HepG2 (cell line): ENCODE data around the gene ARHGEF40. TPM values are rescaled to one million over a fixed set of nuclear protein-coding genes. Genes with fewer than 3 reads are reported as not detected.

Source experiments
- ATAC-seq: fragments of 200-7000 bp; cut with Tn5 transposase; 3 replicates; pipeline ENCODE4 v1.9.1; 2020; ENCODE audit warnings: mild to moderate bottlenecking, moderate library complexity
- BruUV-seq: library from RNA; stranded (reverse); fragments of 400-500 nt; replicated peaks from 2 replicates; lab custom pipeline; 2021; lab: Mats Ljungman, UMichigan
- CTCF ChIA-PET: fragments of 300-600 bp; formaldehyde crosslinking; extraction: SDS; loops from one replicate; lab custom pipeline; 2021; ENCODE audit warnings: low total read pairs, inconsistent platforms, low intra/inter-chr PET ratio; lab: Yijun Ruan, JAX
- POLR2A ChIA-PET: fragments of 350-600 bp; sonication (Branson Sonifier 250); formaldehyde crosslinking; loops from one replicate; lab custom pipeline; 2020; ENCODE audit warnings: antibody characterized with exemption, inconsistent platforms; lab: Yijun Ruan, JAX
- DNase-seq: peaks from one replicate; pipeline ENCODE4 v3.0.0-alpha.2; 2015; ENCODE audit warnings: low spot score
- FAIRE-seq: peaks from 3 replicates; lab custom pipeline; 2011; peaks lifted over from hg19 to GRCh38; lab: Jason Lieb, UNC
- H2AFZ ChIP-seq: one replicate; pipeline ENCODE4 v1.6.1; 2011; ENCODE audit warnings: low read length, inconsistent platforms
- H3K27ac ChIP-seq: fragments of 300-600 bp; 3 replicates; pipeline ENCODE4 v1.8.0; 2011; ENCODE audit warnings: mixed run types, mild to moderate bottlenecking, mixed read lengths, low read length, inconsistent platforms; ENCODE audit not compliant: insufficient read depth; ENCODE audit errors: extremely low read length
- H3K27me3 ChIP-seq, 2 experiments: fragments of 200-600 bp in 1 of 2; 2 replicates in 1 of 2; 3 replicates in 1 of 2; pipeline versions ENCODE4 v1.6.0 to v1.8.0; 2011; ENCODE audit warnings: low read length in 2 of 2, mild to moderate bottlenecking in 2 of 2, moderate library complexity in 2 of 2, inconsistent platforms in 1 of 2; ENCODE audit not compliant: insufficient read depth in 2 of 2, control insufficient read depth in 1 of 2
- H3K36me3 ChIP-seq, 2 experiments: fragments of 200-600 bp in 1 of 2; replicated peaks in 1 of 2; 2 replicates in 1 of 2; 3 replicates in 1 of 2; pipeline versions ENCODE4 v1.5.1 to v1.8.0; 2011; ENCODE audit warnings: low read length in 2 of 2, inconsistent platforms in 1 of 2; ENCODE audit not compliant: insufficient read depth in 2 of 2, control insufficient read depth in 1 of 2
- H3K4me1 ChIP-seq: 2 replicates; pipeline ENCODE4 v1.5.1; 2012; ENCODE audit warnings: low read length, inconsistent platforms; ENCODE audit not compliant: insufficient read depth
- H3K4me2 ChIP-seq: 2 replicates; pipeline ENCODE4 v1.6.0; 2011; ENCODE audit warnings: low read depth, low read length, inconsistent platforms
- H3K4me3 ChIP-seq, 3 experiments: fragments of 200-600 bp in 1 of 3; sonication (generic), shearing (Covaris generic) in 1 of 3; replicated peaks in 1 of 3; 2 replicates each; pipeline ENCODE4 v1.5.1; 2011 to 2016; ENCODE audit warnings: low read length in 3 of 3, inconsistent platforms in 2 of 3, low read depth in 2 of 3, mild to moderate bottlenecking in 2 of 3, control low read depth in 1 of 3, mixed read lengths in 1 of 3; ENCODE audit not compliant: insufficient read depth in 1 of 3
- H3K79me2 ChIP-seq: one replicate; pipeline ENCODE4 v1.6.1; 2011; ENCODE audit warnings: low read length, inconsistent platforms; ENCODE audit not compliant: insufficient read depth
- H3K9ac ChIP-seq: 2 replicates; pipeline ENCODE4 v1.6.0; 2011; ENCODE audit warnings: mild to moderate bottlenecking, low read depth, low read length, inconsistent platforms; ENCODE audit not compliant: insufficient read depth
- H3K9me3 ChIP-seq: 2 replicates; pipeline ENCODE4 v1.5.1; 2012; ENCODE audit warnings: mild to moderate bottlenecking, low read length
- H4K20me1 ChIP-seq: 2 replicates; pipeline ENCODE4 v1.6.0; 2011; ENCODE audit warnings: inconsistent platforms, mild to moderate bottlenecking, low read length, moderate library complexity; ENCODE audit not compliant: insufficient read depth
- AKAP8 ChIP-seq: sonication (generic); formaldehyde crosslinking; IDR thresholded peaks from 2 replicates; pipeline ENCODE4 v1.5.1; 2020; ENCODE audit warnings: mild to moderate bottlenecking, missing genetic modification reagents
- FLYWCH1 ChIP-seq: sonication (generic); formaldehyde crosslinking; IDR thresholded peaks from 2 replicates; pipeline ENCODE4 v1.8.1; 2023; ENCODE audit warnings: mild to moderate bottlenecking, missing genetic modification reagents
- HNRNPLL ChIP-seq: fragments of 200-400 bp; formaldehyde crosslinking; IDR thresholded peaks from 2 replicates; pipeline ENCODE4 v1.6.1; 2017; ENCODE audit warnings: mild to moderate bottlenecking, low read depth, low read length; ENCODE audit not compliant: poor library complexity, severe bottlenecking
- JUNB ChIP-seq: sonication (generic); formaldehyde crosslinking; IDR thresholded peaks from 2 replicates; pipeline ENCODE4 v1.8.0; 2022; ENCODE audit warnings: missing genetic modification reagents, mild to moderate bottlenecking, borderline replicate concordance
- PCBP2 ChIP-seq: fragments of 200-400 bp; formaldehyde crosslinking; optimal IDR thresholded peaks from 2 replicates; pipeline ENCODE3; 2018; ENCODE audit warnings: low read length, low read depth; ENCODE audit not compliant: poor library complexity, severe bottlenecking
- PLRG1 ChIP-seq: fragments of 450-650 bp; conservative IDR thresholded peaks from 2 replicates; pipeline ENCODE4 v1.6.1; 2016
- RFX3 ChIP-seq: IDR thresholded peaks from 2 replicates; pipeline ENCODE4 v1.6.1; 2016; ENCODE audit warnings: missing biosample characterization, missing genetic modification reagents
- SMAD3 ChIP-seq: sonication (generic); formaldehyde crosslinking; IDR thresholded peaks from 2 replicates; pipeline ENCODE4 v1.4.0; 2020; ENCODE audit warnings: missing genetic modification reagents
- SYNCRIP ChIP-seq: fragments of 200-400 bp; formaldehyde crosslinking; IDR thresholded peaks from 2 replicates; pipeline ENCODE4 v1.6.1; 2018; ENCODE audit warnings: mild to moderate bottlenecking, low read depth, low read length; ENCODE audit not compliant: insufficient read depth
- ZFP1 ChIP-seq: IDR thresholded peaks from 2 replicates; pipeline ENCODE4 v1.6.1; 2016
- ZNF101 ChIP-seq: sonication (generic); formaldehyde crosslinking; IDR thresholded peaks from 2 replicates; pipeline ENCODE4 v1.4.0; 2020; ENCODE audit warnings: mild to moderate bottlenecking, low read depth, missing genetic modification reagents, borderline replicate concordance
- ZNF432 ChIP-seq: sonication (generic); formaldehyde crosslinking; IDR thresholded peaks from 2 replicates; pipeline ENCODE4 v1.5.0; 2020; ENCODE audit warnings: missing genetic modification reagents, mild to moderate bottlenecking, borderline replicate concordance
- ZNF543 ChIP-seq: sonication (generic); formaldehyde crosslinking; IDR thresholded peaks from 2 replicates; pipeline ENCODE4 v1.4.0; 2020; ENCODE audit warnings: mild to moderate bottlenecking, missing genetic modification reagents
- ZNF546 ChIP-seq: sonication (generic); formaldehyde crosslinking; conservative IDR thresholded peaks from 2 replicates; pipeline ENCODE4 v1.8.1; 2023; ENCODE audit warnings: mild to moderate bottlenecking, missing genetic modification reagents
- WGBS: methylation state at CpG from one replicate; pipeline ENCODE4 v1.1.6; 2017; ENCODE audit warnings: low lambda C conversion rate; 5-methylcytosine and 5-hydroxymethylcytosine counted together
- in situ Hi-C: cut with HindIII; loops from 2 replicates; pipeline ENCODE4 v1.10.0; 2017; ENCODE audit warnings: low pct_unique_long_range_greater_than_20kb; ENCODE audit not compliant: extremely low pct_ligation_motif_present
- intact Hi-C: fragments of 100-400 bp; cut with micrococcal nuclease; formaldehyde crosslinking; loops from one replicate; pipeline ENCODE4 v1.10.0; 2022; ENCODE audit not compliant: unreplicated experiment
- polyA plus RNA-seq, 8 experiments: library from polyadenylated mRNA; depleted of rRNA in 3 of 8; stranded (reverse) in 7 of 8; unstranded in 1 of 8; fragments of >200 nt; fragmentation: Illumina TruSeq in 4 of 8; extraction: Trizol in 4 of 8; gene quantifications; 2 replicates each; pipeline versions ENCODE4 v1.2.1 to v1.2.3, GENCODE V29; 2011 to 2016; ENCODE audit warnings: low read depth in 4 of 8, missing spikeins in 1 of 8, mixed read lengths in 1 of 8; ENCODE audit not compliant: insufficient read depth in 1 of 8
- total RNA-seq, 5 experiments: library from RNA; depleted of rRNA; stranded (reverse); fragments of >200 nt; fragmentation: Illumina TruSeq; extraction: Trizol; gene quantifications; 2 replicates each; pipeline ENCODE4 v1.2.3, GENCODE V29; 2016; ENCODE audit warnings: low read depth in 1 of 5
- TF ChIP-seq, protein P1 (sequence below): sonication (generic); formaldehyde crosslinking; IDR thresholded peaks from 2 replicates; pipeline ENCODE4 v1.4.0; 2020; ENCODE audit warnings: missing genetic modification reagents
- TF ChIP-seq, protein P2 (sequence below): sonication (generic); formaldehyde crosslinking; IDR thresholded peaks from 2 replicates; pipeline ENCODE4 v1.8.1; 2023; ENCODE audit warnings: mild to moderate bottlenecking, missing genetic modification reagents
- TF ChIP-seq, protein P3 (sequence below): IDR thresholded peaks from 2 replicates; pipeline ENCODE4 v1.6.1; 2016; ENCODE audit warnings: low read depth, borderline replicate concordance

Gene ARHGEF40
- total and polyA plus RNA-seq, 2 of the 13 experiments (the other 11 are each of a cell fraction or from before 2014, with no cell fraction given): 28.1 to 78.1 TPM

DNA sequence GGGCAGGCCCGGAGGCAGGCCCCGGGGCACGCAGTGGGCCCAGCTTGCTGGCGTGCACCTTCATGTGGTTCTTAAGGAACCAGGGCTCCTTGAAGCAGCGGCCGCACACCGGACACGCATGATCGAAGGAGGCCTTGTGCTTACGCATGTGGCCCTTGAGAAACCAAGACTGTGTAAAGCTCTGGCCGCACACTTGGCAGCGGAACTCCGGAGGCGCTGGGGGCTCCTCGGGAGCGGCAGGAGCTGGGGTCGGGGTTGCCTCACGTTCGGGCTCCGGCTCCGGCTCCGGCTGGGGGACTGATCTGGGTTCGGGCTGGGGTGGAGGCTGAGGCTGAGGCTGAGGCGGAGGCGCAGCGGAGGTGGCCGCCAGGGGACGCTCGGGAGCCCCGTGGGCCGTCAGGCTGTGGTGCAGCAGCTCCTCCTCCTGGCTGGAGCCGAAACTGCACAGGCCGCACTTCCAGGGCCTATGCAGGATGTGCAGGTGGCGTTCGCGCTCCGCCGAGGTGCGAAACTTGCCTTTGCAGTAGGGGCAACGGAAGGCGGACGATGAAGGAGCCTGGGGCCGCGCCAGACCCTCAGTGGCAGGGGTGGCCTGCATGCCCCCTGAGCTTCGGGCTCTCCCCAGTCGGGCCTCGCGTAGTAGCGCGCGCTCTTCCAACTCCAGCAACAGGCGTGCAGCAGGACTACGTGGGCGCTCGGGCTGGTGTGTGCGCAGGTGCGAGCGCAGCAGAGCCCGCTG, 22.3 kb downstream of the ARHGEF40 start (continued):
- TF ChIP-seq ZNF101 (CRISPR knock-in tag) (no peak; the same call in 1 of the 2 replicates), FLYWCH1 (CRISPR knock-in tag) (no peak), HNRNPLL (peak; percentile 62), JUNB (CRISPR knock-in tag) (no peak), SYNCRIP (no peak), ZNF546 (CRISPR knock-in tag) (0 out of 2 replicates have a peak, but pooled peaks have one; percentile 84), PLRG1 (no peak), PCBP2 (no peak), RFX3 (CRISPR knock-in tag) (no peak)
- TF ChIP-seq, protein P1, sequence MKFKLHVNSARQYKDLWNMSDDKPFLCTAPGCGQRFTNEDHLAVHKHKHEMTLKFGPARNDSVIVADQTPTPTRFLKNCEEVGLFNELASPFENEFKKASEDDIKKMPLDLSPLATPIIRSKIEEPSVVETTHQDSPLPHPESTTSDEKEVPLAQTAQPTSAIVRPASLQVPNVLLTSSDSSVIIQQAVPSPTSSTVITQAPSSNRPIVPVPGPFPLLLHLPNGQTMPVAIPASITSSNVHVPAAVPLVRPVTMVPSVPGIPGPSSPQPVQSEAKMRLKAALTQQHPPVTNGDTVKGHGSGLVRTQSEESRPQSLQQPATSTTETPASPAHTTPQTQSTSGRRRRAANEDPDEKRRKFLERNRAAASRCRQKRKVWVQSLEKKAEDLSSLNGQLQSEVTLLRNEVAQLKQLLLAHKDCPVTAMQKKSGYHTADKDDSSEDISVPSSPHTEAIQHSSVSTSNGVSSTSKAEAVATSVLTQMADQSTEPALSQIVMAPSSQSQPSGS (CRISPR knock-in tag): peak; percentile 89

DNA sequence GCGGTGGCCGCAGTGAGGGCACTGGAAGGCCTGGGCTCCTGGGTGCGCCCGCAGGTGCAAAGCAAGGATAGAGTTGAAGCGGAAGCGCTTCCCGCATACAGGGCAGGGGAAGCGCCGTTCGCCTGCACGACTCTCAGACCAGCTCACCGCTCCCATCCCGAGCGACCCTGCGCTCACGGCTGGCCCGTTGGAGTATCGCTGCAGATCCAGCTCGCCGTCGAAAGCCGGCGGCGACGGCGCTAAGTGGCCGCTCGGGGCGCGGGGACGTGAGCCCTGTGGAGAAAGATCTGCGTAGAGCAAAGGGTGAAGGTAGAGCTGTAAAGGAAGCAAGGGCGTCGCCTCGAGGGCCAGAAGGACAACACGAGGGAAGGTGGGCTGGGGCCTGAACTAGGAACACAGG, 22.9 kb downstream of the ARHGEF40 start:
- no peaks in the 10 kb centered on the region for H3K9me3 ChIP-seq
- FAIRE-seq (no peak), DNase-seq (no peak), ATAC-seq (no peak)
- no peaks in the 10 kb centered on the region; a peak in 1 of 5 replicates for H3K27me3 ChIP-seq
- in situ Hi-C loops: no loop called here
- H3K9ac ChIP-seq: no peak overlapping the region
- BruUV-seq: no TSS peak
- H3K4me1 ChIP-seq: peaks cover 39% of the 10 kb centered on the region
- peaks cover 8% of the 10 kb centered on the region; the same call in 1 of the 2 replicates for H4K20me1 ChIP-seq
- no peak overlapping the region for H3K27ac ChIP-seq
- H3K4me3 ChIP-seq: no peak overlapping the region
- CTCF ChIA-PET: interaction anchor here (0.6 to 12.2 kb wide), 12 partner anchors 13 to 104 kb away, joined by 3 to 320 read pairs (median 5); partner anchors contain the start of genes ARHGEF40 and METTL17
- peaks cover 26% of the 10 kb centered on the region for H3K79me2 ChIP-seq
- intact Hi-C loops: no loop called here
- H3K36me3 ChIP-seq: peaks cover 27 to 41% of the 10 kb centered on the region in 2 experiments
- no peak overlapping the region for H3K4me2 ChIP-seq
- 94% methylated on average over 36 of the region's 36 CpGs for WGBS
- POLR2A ChIA-PET: interaction anchor here (0.9 to 7.8 kb wide), 9 partner anchors 11 to 78 kb away, joined by 3 to 91 read pairs (median 4); partner anchors contain the start of gene ARHGEF40
- H2AFZ ChIP-seq: no peak overlapping the region
- TF ChIP-seq SMAD3 (CRISPR knock-in tag) (no peak), AKAP8 (0 out of 2 replicates have a peak, but pooled peaks have one; percentile 11), ZFP1 (no peak), ZNF543 (CRISPR knock-in tag) (no peak), ZNF432 (CRISPR knock-in tag) (no peak)
- TF ChIP-seq, protein P2, sequence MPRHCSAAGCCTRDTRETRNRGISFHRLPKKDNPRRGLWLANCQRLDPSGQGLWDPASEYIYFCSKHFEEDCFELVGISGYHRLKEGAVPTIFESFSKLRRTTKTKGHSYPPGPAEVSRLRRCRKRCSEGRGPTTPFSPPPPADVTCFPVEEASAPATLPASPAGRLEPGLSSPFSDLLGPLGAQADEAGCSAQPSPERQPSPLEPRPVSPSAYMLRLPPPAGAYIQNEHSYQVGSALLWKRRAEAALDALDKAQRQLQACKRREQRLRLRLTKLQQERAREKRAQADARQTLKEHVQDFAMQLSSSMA (CRISPR knock-in tag): peak; percentile 69; the same call in 1 of the 2 replicates
- TF ChIP-seq, protein P3, sequence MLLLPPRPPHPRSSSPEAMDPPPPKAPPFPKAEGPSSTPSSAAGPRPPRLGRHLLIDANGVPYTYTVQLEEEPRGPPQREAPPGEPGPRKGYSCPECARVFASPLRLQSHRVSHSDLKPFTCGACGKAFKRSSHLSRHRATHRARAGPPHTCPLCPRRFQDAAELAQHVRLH: no peak
